BJ (cell line): ENCODE data around the gene RBM34. TPM values are rescaled to one million over a fixed set of nuclear protein-coding genes. Genes with fewer than 3 reads are reported as not detected.

ENCODE experiments used
- CTCF ChIA-PET: fragments of 350-600 bp; formaldehyde crosslinking; extraction: SDS; loops from one replicate; lab custom pipeline; 2021; ENCODE audit warnings: antibody characterized with exemption, inconsistent platforms; lab: Yijun Ruan, JAX
- POLR2A ChIA-PET: fragments of 300-600 bp; sonication (Branson Sonifier 250); formaldehyde crosslinking; extraction: SDS; loops from one replicate; lab custom pipeline; 2021; ENCODE audit warnings: antibody characterized with exemption; lab: Charles Lee
- DNase-seq: peaks from one replicate; pipeline ENCODE4 v3.0.0-alpha.2; 2011; ENCODE audit warnings: low read depth
- H3K27me3 ChIP-seq: 2 replicates; pipeline ENCODE4 v1.6.0; 2011; ENCODE audit warnings: low read length; ENCODE audit not compliant: control insufficient read depth, insufficient read depth
- H3K36me3 ChIP-seq: 2 replicates; pipeline ENCODE4 v1.5.1; 2011; ENCODE audit warnings: low read length; ENCODE audit not compliant: control insufficient read depth, insufficient read depth
- H3K4me3 ChIP-seq: 2 replicates; pipeline ENCODE4 v1.5.1; 2011; ENCODE audit warnings: low read depth, mild to moderate bottlenecking, control low read depth, low read length
- CTCF ChIP-seq: IDR thresholded peaks from 2 replicates; pipeline ENCODE4 v1.5.1; 2011; ENCODE audit warnings: low read depth, mild to moderate bottlenecking, control low read depth, inconsistent platforms, low read length, moderate library complexity; ENCODE audit not compliant: insufficient read depth
- polyA plus RNA-seq: library from polyadenylated mRNA; depleted of rRNA; stranded (reverse); fragments of >200 nt; gene quantifications from 2 replicates; pipeline ENCODE4 v1.2.3, GENCODE V29; 2011

The RBM34 gene
- polyA plus RNA-seq, 1 experiment, result 24.4 TPM

GRCh38 chr1:235151033-235151432, 10.0 kb downstream of the RBM34 start:
- H3K36me3 ChIP-seq, result peaks cover 6% of the 10 kb centered on the region
- H3K27me3 ChIP-seq, result no peaks in the 10 kb centered on the region
- TF ChIP-seq CTCF, result no peak
- ChIA-PET CTCF (no interaction called here), POLR2A (no interaction called here)
- DNase-seq, result no peak
- H3K4me3 ChIP-seq, result no peak overlapping the region

DNA sequence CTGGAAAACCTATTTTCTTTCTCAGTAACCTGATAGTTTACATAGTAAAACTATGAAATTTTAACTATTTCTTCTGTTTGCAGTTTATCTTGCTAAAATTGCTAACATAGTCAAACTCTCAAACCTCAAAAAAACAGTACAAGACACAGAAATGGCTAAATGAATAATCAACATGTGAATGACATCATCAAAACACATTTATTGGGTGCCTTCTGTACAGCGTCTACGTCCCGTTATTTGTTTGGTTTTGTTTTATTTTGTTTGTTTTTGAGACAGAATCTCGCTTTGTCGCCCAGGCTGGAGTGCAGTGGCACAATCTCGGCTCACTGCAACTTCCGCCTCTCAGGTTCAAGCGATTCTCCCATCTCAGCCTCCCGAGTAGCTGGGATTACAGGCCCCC, 11.2 kb downstream of the RBM34 start:
- no peaks in the 10 kb centered on the region for H3K27me3 ChIP-seq
- no peak for DNase-seq
- ChIA-PET CTCF (interaction anchor here (1.2 kb wide), 1 partner anchor 11 kb away, joined by 3 read pairs; the partner anchor contains the start of gene RBM34), POLR2A (no interaction called here)
- no peak overlapping the region for H3K4me3 ChIP-seq
- peaks cover 9% of the 10 kb centered on the region for H3K36me3 ChIP-seq
- no peak for TF ChIP-seq CTCF

DNA sequence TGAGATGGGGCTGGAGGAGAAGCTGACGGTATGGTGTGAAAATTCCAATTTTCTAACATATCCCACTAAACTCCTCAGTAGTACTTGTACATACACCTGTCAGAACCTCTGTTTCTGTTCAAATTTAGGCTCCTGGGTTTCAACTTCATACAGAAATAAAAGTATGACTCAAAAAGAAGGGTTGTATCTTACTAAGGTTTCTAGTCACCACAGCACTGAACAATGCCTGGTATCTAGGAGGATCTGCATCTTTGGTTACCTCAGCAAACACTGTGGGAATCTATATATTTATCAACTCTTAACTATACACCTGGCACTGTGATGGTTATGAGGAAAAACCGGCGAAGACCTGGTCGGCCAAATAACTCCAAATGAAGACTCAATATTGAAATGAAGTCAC, 13.8 kb downstream of the RBM34 start:
- no peaks in the 10 kb centered on the region for H3K27me3 ChIP-seq
- H3K4me3 ChIP-seq, result no peak overlapping the region
- CTCF ChIA-PET, result no interaction called here
- peaks cover 10% of the 10 kb centered on the region for H3K36me3 ChIP-seq
- POLR2A ChIA-PET, result no interaction called here
- DNase-seq, result no peak
- TF ChIP-seq CTCF, result no peak

- peaks cover 10% of the 10 kb centered on the region for H3K36me3 ChIP-seq
- no peak for TF ChIP-seq CTCF
- H3K4me3 ChIP-seq, result no peak overlapping the region
- no peaks in the 10 kb centered on the region for H3K27me3 ChIP-seq
- POLR2A ChIA-PET, result interaction anchor here (0.6 to 0.7 kb wide), 2 partner anchors 18 to 27 kb away, joined by 6 to 12 read pairs; no protein-coding TSS in a partner anchor
- CTCF ChIA-PET, result no interaction called here
- no peak for DNase-seq
These were observed 15.4 kb downstream of the RBM34 start for GRCh38 chr1:235145639-235146038.

- H3K4me3 ChIP-seq, result no peak overlapping the region
- ChIA-PET CTCF (interaction anchor here (1.2 kb wide), 2 partner anchors 9 to 13 kb away, joined by 3 read pairs; no protein-coding TSS in a partner anchor), POLR2A (no interaction called here)
- DNase-seq, result no peak
- peaks cover 10% of the 10 kb centered on the region for H3K36me3 ChIP-seq
- no peaks in the 10 kb centered on the region for H3K27me3 ChIP-seq
- TF ChIP-seq CTCF, result no peak
These were observed 18.1 kb downstream of the RBM34 start for GRCh38 chr1:235142991-235143390.
